ENCODE measurements around the gene ERGIC3.

ERGIC3 gene

DNA sequence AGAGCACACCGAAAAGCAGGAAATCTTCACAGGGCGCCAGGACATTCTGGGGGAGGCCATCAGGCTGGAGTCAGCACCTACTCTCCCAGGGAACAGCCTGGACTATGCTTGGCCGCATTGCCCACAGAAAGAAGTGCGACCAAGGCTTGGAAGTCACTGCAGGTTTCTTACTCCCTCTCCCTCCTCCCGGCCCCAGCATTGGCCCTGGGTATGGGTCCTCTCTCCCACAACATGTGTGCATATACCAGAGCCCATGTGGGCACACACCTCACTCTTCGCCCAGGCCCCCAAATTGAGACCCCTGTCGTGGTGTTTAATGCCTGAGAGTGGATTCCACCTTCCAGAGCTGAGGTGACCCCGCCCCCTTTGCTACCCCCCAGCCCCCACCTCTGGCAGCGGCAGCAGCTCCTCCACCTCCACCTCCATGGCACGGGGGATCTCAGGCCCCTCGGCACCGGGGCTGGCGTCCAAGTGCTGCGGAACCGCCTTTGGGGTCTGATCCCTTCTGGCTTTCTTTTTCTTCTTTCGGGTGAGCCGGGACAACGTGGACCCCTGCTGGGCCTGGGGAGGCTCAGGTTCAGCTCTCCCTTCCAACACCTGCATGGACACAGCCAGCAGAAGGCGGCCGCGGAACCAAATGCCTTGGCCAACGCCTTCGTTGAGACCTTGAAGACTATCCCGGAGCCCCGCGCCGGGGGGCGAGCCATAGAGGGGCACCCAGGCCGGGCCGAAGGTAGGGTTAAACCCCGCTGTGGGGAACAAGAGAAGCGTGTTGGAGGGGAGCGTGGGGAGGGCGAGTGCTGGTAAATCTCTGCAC is 58.5 kb downstream of the ERGIC3 start:
- DNase-seq: no peak

DNA sequence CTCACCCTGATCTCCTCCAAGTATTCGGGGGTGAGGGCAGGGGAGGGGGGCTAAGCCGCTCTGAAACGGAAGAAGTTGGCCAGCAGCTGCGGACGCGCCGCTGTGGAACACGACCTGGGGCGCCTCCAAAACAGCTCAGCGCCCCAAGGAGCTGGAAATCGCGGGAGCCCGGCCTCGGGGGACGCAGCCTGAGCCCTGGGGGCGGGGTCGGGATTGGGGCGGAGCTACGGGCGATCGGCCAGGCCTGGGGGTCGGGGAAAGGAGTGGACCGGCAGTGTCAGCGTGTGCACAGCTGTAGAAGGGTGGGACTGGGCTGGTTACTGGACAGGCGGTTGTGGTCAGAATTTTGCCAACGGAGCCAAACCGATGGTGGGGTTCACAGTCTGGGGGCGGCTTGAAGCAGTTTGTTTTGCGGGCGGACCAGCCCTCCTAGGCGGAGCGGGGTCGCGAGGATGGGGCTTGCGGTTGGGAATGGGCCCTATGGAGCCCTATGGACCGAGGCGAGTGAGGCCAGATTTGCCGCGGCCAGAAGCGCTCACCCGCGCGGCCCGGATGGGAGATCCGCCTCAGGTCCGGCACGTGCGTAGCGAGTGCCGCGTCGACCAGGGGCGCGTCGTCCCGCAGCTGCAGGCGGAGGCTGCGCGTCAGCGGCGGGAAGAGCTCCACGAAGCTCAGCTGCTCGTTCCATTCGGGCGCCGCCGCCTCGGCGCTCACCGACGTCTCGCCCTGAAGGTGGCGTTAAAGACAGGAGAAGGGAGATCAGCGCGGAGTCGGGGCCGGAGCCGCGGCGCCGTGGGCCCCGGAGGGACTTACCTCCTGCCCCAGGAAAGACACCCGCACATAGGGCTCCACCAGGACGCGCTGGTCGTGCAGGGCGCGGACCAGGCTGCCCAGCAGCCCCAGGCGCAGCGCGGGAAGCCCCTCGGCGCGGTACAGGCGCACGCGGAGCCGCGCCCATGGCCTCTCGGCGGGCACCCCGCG is 59.4 kb downstream of the ERGIC3 start:
- DNase-seq: peak; percentile 82 to 83

DNA sequence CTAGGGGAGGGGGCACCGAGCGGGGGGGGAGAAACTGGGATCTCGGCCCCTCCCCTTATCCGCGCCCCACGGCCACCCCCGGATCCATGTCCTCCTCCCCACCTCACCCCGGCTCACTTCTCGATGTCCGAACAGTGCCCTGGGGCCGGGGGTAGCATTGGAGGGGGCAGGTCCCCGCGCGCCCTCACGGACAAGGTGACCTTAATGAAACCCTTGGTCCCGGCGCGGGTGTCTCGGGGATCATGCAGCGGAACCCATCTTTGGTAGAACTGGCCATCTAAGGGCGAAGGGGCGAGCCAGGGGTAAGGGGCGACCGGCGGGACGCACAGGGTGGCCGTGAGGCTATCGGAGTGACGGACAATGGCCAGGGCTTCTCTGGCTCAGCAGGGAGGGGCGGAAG is 60.1 kb downstream of the ERGIC3 start:
- no peak for DNase-seq

DNA sequence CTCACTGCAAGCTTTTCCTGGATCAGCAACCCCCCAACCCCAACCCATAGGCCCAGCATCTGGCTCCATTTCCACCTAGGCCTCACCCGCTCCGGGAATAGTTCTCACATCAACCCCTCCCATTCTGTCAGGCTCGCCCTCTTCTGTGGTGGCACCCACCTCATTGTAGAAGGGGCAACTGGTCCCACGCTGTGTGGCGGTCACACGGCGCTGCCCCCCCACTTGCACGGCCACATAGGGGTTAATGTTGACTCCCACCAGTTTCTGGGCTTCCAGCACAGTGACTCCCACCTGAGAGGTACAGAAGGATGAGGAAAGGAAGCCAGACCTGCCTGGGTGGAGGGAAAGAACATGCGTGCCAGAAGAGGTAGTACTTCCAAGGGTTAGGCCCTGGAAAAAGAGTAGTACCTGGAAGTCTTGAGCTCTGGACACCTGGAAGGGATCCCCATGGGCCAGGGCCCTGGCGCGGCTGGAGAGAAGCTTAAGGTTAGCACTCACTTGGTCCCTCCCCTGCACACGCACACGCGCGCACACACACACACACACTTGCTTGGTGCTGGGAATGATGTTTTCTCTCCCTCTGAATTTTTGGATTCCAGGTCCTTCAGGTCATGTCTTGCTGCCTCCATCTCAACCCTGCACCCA is 61.1 kb downstream of the ERGIC3 start:
- no peak for DNase-seq

DNA sequence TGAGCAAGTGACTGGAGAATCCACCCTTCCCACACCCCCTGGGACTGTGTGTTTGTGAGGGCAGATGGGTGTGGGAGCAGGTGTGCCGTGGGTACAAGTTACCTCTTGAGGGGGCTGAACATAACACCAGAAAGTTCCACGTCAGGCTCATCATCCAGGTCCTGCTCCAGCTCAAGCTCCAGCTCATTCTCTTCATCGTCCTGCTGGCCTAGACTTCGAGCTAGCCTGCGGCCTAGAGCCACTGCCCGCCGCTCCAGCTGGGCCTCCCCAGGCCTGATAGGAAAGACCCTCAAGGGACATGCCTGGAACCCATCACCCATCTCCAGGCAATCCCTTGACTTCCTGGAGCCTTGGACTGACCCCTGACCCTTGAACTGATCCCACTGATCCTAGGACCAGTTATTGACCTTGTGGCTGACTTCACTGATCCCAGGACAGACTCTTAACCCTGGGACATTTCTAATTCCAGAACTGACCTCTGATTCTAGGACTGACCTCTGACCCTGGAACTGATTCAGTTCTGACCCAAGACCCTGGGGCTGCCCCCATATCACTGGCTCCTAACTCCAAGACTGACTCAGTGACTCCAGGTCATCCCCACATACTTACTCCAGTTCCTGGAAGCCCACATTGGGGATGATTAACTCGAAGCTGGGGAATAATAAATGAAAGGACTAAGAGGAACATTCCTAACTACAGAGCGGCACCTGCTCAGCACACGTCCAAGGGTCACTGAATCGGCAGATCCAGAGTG is 62.0 kb downstream of the ERGIC3 start:
- no peak for DNase-seq

DNA sequence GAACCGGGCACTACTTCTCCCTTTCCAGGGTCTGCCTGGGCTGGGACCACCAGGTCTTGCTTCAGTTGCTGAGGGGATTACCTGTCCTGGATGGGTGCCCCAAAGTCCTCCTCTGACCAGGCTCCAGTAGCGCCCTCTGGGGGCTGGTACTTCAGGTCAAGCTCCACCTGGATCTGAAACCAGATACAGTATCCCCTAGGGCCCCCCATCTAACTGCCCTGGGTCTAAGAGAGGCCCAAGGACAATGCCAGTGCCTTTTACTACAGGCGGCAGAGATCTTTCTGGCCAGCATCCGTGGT is 62.5 kb downstream of the ERGIC3 start:
- peak in 1 of 2 donors; percentile 25 for DNase-seq

DNA sequence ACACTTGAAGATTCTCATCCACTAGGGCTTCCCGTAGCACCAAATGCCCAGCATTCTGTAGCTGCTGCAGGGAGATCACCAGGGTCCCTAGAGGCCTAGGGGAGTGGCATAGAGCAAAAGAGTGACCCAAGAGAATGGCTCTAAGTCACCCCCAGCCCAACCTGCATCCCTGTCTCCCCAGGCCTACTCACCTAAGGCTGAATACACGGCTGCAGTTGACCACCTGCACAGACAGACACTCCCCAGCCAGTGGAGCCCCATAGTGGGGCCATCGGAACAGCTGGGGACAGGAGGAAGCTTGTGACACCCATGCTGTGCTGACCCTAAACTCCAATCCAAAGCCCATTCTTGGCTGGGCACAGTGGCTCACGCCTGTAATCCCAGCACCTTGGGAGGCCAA is 64.2 kb downstream of the ERGIC3 start:
- no peak for DNase-seq

All from CD4-positive, alpha-beta T cell treated with Interleukin-1 beta for 1 hour (primary cell).